Lower lobe of right lung (tissue), 2 donors: Measurements from ENCODE around the gene PLG. TPM values are rescaled to one million over a fixed set of nuclear protein-coding genes. Genes with fewer than 3 reads are reported as not detected.
A peak's percentile ranks its signal among the peaks of the same experiment; 100 is the strongest.
"Not testable (repeated sequence)": the region's sequence is repeated elsewhere in the genome, so short reads cannot be mapped to it uniquely, and the experiment has no call there.

Source experiments
- ATAC-seq, 2 donors: fragments of 200-7000 bp; cut with Tn5 transposase; one replicate each; pipeline ENCODE4 v1.9.1; 2020 to 2022; ENCODE audit warnings: mild to moderate bottlenecking in 2 of 2, moderate library complexity in 2 of 2
- DNase-seq: peaks from one replicate; pipeline ENCODE4 v3.0.0-alpha.2; 2020
- H3K27ac ChIP-seq: fragments of 200-600 bp; one replicate; pipeline ENCODE4 v1.8.0; 2022
- H3K27me3 ChIP-seq: fragments of 200-600 bp; one replicate; pipeline ENCODE4 v1.8.0; 2022; ENCODE audit warnings: low read depth
- H3K36me3 ChIP-seq: fragments of 200-600 bp; one replicate; pipeline ENCODE4 v1.8.0; 2022; ENCODE audit warnings: mild to moderate bottlenecking
- H3K4me1 ChIP-seq: fragments of 200-600 bp; one replicate; pipeline ENCODE4 v1.8.0; 2022
- H3K4me3 ChIP-seq: fragments of 200-600 bp; one replicate; pipeline ENCODE4 v1.8.0; 2022; ENCODE audit warnings: mild to moderate bottlenecking
- H3K9me3 ChIP-seq: fragments of 200-600 bp; one replicate; pipeline ENCODE4 v1.8.0; 2022
- intact Hi-C: fragments of 100-400 bp; cut with DNase I; formaldehyde crosslinking; loops from one replicate; pipeline ENCODE4 v1.11.0; 2022
- long read RNA-seq: library from polyadenylated mRNA; unstranded; transcript quantifications from one replicate; pipeline ENCODE4 v2.0.0, GENCODE V29; 2021
- total RNA-seq: library from RNA; stranded (reverse); fragmentation: NEBNext Ultra II Directional; extraction: Animal tissue kit (Norgen Biotek cat#: 25700); gene quantifications from one replicate; pipeline ENCODE4 v1.2.1, GENCODE V29; 2021
- TF ChIP-seq, protein P1 (sequence below): fragments of 200-600 bp; IDR thresholded peaks from one replicate; pipeline ENCODE4 v1.8.0; 2022; ENCODE audit warnings: antibody characterized with exemption, mild to moderate bottlenecking
- donor health status: DM: no; HTN: yes; CAD: no; lungs with severe emphysema.

PLG gene
- total RNA-seq, result 0.95 TPM
- long read RNA-seq, result 0 reads

DNA sequence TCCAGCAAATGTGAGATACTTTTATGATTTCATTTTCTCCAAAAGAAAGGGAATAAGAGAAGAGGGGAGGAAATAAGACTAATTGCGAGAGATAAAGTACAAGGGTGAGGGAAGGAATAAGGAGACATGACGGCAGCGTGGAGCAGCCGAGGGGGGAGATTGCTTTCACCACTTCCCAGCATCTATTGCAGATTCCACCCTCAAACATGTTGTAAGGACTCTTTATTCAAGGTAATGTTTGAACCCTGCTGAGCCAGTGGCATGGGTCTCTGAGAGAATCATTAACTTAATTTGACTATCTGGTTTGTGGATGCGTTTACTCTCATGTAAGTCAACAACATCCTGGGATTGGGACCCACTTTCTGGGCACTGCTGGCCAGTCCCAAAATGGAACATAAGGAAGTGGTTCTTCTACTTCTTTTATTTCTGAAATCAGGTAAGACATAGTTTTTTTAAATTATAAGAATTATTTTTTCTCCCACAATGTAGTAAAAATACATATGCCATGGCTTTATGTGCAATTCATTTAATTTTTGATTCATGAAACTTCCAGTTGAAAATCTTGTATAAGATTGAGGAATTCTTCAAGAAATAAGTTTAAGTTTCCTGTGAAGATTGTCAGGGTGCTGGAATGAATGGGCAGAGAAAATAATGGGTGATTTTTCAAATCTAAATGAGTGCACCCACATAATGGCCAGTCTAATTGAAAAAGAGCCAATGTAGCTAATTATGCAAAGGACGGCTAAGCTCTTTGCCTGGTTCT, at the start of gene PLG:
Gene PLG, plus strand, starts transcription at position 327 of the 763 bp plus-strand sequence. Its CDS starts 61 bp downstream, at position 388.
- H3K27ac ChIP-seq, ATAC-seq, DNase-seq, intact Hi-C loops, H3K27me3 ChIP-seq, H3K9me3 ChIP-seq, H3K4me1 ChIP-seq, H3K36me3 ChIP-seq, H3K4me3 ChIP-seq: not testable (repeated sequence)

GRCh38 chr6:160659562-160659961, 42.5 kb upstream of the PLG start:
- no peak for ATAC-seq
- no peak overlapping the region for H3K27ac ChIP-seq

GRCh38 chr6:160661216-160661615, 40.8 kb upstream of the PLG start:
- intact Hi-C loops, result no loop called here
- no peak for DNase-seq
- H3K9me3 ChIP-seq, result peaks cover 6% of the 10 kb centered on the region
- no peaks in the 10 kb centered on the region for H3K27me3 ChIP-seq
- TF ChIP-seq, protein P1, sequence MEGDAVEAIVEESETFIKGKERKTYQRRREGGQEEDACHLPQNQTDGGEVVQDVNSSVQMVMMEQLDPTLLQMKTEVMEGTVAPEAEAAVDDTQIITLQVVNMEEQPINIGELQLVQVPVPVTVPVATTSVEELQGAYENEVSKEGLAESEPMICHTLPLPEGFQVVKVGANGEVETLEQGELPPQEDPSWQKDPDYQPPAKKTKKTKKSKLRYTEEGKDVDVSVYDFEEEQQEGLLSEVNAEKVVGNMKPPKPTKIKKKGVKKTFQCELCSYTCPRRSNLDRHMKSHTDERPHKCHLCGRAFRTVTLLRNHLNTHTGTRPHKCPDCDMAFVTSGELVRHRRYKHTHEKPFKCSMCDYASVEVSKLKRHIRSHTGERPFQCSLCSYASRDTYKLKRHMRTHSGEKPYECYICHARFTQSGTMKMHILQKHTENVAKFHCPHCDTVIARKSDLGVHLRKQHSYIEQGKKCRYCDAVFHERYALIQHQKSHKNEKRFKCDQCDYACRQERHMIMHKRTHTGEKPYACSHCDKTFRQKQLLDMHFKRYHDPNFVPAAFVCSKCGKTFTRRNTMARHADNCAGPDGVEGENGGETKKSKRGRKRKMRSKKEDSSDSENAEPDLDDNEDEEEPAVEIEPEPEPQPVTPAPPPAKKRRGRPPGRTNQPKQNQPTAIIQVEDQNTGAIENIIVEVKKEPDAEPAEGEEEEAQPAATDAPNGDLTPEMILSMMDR, result no peak
- H3K36me3 ChIP-seq, result no peaks in the 10 kb centered on the region
- ATAC-seq, result no peak
- no peaks in the 10 kb centered on the region for H3K4me1 ChIP-seq
- H3K4me3 ChIP-seq, result no peak overlapping the region
- H3K27ac ChIP-seq, result no peak overlapping the region

More at GRCh38 chr6:160659562-160659961, 42.5 kb upstream of the PLG start:
- Histone ChIP-seq H3K9me3 (peaks cover 6% of the 10 kb centered on the region), H3K36me3 (no peaks in the 10 kb centered on the region), H3K27me3 (no peaks in the 10 kb centered on the region), H3K4me3 (no peak overlapping the region), H3K4me1 (no peaks in the 10 kb centered on the region)
- intact Hi-C loops, result no loop called here
- DNase-seq, result no peak
- TF ChIP-seq, protein P1, result no peak

GRCh38 chr6:160662429-160662828, 39.6 kb upstream of the PLG start:
- Histone ChIP-seq H3K36me3 (no peaks in the 10 kb centered on the region), H3K27ac (no peak overlapping the region), H3K4me3 (no peak overlapping the region), H3K27me3 (no peaks in the 10 kb centered on the region), H3K9me3 (peaks cover 3% of the 10 kb centered on the region), H3K4me1 (no peaks in the 10 kb centered on the region)
- intact Hi-C loops, result no loop called here
- no peak for ATAC-seq
- no peak for DNase-seq
- TF ChIP-seq, protein P1, result no peak

DNA sequence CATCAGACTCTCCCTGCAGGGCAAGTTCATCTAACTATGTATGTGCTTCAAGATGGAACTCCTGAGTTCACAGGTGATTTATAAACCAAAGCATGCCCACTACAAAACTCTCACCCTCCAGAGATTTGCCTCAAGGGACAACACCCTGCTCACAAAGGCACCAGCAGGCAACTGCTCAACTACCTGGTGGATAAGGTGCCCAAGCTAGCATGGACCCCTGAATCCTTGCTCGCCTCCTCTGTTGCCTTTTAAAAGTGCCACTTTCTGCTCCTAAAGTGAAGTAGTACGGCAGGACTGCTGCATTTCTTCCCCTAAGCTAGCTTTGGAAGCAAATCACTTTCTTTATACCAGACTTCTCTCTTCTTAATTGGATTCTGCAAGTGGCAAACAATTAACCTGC, 39.2 kb upstream of the PLG start:
- intact Hi-C loops, result no loop called here
- Histone ChIP-seq H3K36me3 (no peaks in the 10 kb centered on the region), H3K27ac (no peak overlapping the region), H3K27me3 (no peaks in the 10 kb centered on the region), H3K9me3 (no peaks in the 10 kb centered on the region), H3K4me1 (no peaks in the 10 kb centered on the region), H3K4me3 (no peak overlapping the region)
- no peak for ATAC-seq
- TF ChIP-seq, protein P1, result no peak
- no peak for DNase-seq

DNA sequence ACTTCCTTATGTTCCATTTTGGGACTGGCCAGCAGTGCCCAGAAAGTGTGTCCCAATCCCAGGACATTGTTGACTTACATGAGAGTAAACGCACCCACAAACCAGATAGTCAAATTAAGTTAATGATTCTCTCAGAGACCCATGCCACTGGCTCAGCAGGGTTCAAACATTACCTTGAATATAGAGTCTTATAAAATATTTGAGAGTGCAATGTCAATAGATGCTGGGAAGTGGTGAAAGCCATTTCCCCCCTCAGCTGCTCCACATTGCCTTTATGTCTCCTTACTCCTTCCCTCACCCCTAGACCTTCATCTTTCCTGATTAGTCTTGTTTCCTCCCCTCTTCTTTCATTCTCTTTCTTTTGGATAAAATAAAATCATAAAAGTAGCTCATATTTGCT, 37.8 kb upstream of the PLG start, which contains the start of gene LPA:
Gene LPA, minus strand, starts transcription at position 78 of the 400 bp plus-strand sequence. Its CDS starts 61 bp downstream, at position 17.
- DNase-seq, H3K27me3 ChIP-seq, intact Hi-C loops, H3K4me1 ChIP-seq, H3K4me3 ChIP-seq, H3K9me3 ChIP-seq, H3K27ac ChIP-seq, H3K36me3 ChIP-seq: not testable (repeated sequence)
- peak in 1 of 2 donors; percentile 35 for ATAC-seq
